NCI-H748 treated with DMSO at 0.1 percent for 48 hours (cell line): ENCODE results near the gene ECT2L.

ENCODE experiments used
- DNase-seq: peaks from one replicate; lab custom pipeline; 2025; lab: John Stamatoyannopoulos, UW

ECT2L gene

DNA sequence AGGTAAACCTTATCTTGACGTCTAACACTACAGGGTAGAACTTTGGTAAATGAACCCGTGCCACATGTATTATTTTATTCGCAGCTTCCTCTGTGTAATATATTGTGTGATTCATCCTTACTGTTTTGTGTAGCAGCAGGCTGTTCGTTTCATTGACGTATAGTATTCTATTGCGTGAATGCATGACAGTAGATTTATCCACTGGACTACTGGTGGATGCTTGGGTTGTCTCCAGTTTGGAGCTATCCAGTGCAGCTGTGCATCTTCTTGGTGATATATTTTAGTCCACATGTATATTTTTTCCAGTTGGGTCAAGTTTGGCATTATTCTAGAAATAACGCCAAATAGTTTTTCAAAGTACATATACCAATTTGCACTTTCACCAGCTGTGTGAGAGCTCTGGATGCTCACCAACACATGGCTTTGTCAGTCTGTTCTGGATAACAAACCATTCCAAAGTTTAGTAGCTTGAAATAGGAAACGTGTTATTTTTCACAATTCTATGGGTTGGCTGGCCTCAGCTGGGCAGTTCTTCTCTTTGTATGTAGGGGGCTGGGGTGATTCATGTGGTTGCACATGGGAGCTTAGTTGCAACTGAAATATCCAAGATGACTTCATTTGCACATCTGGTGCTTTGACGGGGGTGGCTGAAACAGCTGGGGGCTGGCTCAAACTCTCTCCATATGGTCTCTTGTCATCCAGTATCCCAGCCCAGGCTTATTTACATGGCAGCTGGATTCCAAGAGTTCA, 9.3 kb downstream of the ECT2L start:
- DNase-seq = no peak

DNA sequence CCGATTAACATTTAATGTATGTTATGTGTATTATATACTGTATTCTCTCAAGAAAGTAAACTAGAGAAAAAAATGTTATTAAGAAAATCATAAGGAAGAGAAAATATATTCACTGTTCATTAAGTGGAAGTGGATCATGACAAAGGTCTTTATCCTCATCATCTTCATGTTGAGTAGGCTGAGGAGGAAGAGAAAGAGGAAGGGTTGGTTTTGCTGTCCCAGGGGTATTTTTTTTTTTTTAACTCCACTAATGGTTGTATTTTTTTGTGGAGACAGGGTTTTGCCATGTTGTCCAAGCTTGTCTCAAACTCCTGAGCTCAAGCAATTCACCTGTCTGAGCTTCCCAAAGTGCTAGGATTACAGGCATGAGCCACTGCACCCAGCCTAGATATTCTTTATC, 11.0 kb downstream of the ECT2L start:
- no peak for DNase-seq

DNA sequence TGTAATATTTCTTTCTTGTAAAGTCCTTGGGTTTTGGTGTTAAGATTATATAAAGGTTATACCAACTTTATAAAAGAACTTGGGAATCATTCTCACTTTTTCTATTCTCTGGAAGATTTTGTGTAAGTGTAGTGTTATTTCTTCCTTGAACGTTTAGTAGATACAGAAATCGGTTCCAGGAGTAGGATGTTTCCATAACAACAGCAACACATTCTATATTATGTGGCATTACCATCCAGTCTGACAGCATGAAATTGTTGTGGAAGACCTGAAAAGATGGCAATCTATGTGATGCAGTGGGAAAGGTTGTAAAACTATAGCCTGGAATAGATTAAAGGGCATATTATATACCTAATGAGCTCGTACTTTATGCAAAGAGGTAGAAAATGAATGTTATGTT, 13.8 kb downstream of the ECT2L start:
- DNase-seq = no peak

DNA sequence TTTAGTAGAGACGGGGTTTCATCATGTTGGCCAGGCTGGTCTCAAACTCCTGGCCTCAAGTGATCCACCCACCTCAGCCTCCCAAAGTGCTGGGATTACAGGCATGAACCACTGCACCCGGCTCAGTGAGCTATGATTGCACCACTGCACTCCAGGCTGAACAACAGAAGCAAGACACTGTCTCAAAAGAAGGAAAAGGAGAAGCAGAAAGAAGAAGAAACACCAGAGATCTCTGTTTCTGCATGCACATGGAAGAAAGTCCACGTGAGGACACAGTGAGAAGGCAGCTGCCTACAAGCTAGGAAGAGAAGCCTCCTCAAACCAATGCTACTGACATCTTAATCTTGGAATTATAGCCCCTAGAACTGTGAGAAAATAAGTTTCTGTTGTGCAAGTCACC, 16.0 kb downstream of the ECT2L start:
- no peak for DNase-seq

DNA sequence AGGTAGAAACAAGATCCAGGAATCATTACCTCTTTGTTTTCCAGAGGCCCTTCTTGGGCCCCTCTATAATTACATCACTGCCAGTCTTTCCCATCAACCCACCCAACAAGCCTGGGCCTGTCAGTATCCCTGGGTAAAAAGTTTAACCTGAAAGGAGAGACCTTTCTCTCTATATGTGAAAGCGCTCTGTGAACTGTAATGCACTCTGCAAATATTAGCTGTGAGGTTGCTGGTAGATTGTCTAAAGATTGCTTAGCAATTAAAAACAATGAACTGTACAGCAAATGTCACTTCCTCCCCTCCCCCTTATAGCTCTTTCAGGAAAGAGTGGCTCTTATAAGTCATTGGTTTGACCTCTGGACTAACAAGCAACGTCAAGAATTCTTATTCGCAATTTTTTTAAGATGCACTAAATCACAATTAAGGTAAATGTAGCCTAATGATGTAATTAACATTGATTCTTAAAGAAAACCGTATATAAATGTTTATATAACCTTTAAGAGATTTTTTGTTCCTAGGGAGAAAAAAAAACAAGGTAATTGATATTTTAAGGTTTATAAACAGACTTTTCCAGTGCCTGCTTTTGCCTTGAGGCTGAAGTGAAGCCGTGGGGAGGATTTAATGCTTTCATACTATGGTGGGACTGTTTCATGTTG, 18.4 kb downstream of the ECT2L start:
- peak; percentile 97 for DNase-seq

DNA sequence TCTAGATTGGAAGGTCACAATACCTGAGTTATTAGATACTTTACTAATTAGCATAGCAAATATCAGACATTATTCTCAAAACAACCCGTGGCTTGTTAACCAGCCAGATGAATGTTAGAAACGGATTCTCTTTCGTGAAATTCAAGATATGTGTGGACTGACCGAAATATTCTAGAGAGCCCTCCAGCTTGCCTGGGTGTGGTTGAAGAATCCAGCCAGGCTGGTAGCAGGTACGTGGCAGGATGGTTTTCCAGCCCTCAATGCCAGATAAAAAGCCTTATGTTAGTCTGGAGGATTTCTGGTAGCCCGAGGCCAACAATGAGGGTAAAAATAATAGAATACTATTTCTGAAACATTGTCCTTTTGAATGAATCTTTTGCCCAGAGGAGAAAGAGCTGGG, 19.3 kb downstream of the ECT2L start:
- DNase-seq = no peak

DNA sequence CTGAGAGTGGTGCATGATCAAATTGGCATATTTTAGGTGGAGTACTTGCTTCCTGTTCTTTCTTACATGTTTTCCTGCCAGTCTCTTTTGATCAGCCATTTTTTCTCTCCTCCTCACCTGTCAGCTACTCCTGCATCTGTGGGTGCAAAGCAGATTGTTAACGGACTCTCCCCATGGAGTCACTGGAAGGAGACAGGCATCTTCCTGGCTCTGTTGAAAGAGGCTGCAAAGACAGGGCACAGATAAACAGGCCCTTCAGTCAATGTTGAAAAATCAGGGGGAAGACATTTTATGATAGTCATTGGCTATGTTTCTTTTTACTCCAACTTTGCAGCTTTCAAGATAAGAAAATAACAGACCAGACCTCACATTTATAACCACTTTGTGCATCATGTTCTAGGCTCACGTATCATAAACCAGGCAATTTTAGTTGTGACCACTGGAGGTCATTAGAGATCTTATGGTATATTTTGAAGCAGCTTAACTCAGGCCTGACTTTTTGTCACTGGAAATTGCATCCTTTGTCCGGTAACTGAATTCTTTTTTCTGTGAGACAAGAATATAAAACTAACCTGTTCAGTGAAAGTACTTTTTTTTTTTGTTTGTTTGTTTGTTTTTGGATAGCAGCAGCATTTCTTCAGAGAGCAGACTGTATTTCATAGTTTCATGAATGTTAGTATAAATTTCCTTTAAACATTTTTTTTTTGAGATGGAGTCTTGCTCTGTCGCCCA, 20.1 kb downstream of the ECT2L start:
- peak; percentile 89 for DNase-seq

DNA sequence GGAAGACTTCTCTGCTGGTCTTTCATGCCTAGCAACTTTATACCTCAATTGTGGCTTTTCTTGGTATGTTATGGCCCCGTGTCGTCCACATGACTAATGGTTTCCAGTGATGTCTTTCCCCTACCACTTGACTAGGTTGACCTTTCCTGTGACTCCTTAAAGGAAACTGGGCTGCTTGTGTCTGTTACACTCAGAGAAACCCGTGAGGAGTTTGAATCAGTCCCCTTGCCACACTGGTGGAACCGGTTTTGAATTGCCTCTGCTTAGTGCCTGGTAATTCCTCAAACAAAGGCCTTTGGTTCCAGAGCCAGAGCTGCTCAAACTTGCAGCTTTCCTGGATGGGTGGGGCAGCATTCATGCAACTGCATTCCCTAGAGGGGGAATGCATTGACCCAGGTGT, 21.9 kb downstream of the ECT2L start:
- DNase-seq = peak; percentile 96

DNA sequence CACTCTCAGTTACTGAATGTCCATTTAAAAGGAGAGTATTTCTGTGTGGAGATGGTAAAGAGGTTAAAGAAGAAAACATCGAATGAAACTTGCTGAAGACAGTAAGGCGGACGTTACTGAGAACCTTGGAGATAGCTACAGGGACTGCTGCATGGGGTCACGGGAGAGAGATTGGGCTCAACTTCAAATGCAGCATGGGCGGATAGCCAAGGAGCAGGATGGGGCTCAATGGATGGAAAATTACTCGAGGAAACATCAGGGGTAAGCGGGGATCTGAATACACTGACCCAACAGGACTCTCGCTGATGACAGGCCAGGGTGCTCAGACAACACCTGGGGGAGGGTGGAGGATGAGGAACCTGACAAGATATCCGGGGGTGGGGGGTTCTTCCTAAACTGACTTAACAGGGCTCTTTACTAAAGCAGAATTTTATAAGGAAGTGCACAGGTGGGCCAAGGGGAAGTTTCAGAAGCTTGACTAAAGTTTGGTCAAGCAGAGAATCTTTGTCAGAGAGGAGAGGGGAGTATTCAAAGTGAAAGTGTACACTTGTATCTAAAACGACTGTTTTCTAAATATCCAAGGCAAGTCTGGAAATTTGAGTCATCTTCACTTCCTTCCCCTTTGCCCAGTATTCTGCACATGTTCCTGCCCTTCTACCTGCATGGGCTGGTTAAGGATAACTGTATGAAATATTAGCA, 22.8 kb downstream of the ECT2L start:
- DNase-seq = no peak

DNA sequence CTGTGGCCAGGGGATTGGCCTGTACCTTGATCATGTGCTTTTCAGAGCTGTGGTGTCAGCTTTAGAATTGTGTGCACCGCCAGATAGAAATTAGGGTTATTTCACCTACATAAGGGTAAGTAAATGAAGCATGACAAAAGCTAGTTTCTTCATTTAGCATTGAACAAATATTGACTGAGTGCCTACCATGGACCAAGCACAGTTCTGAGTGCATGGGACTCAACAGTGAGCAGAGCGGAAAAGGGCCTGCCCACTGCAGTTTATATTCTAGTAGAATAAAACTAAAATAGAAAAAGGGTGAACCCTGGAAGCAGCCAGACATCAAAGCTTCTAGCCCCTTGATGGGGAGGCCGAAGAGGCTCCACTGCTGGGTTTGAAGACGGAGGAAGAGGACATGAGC, 25.6 kb downstream of the ECT2L start:
- DNase-seq = peak; percentile 86

DNA sequence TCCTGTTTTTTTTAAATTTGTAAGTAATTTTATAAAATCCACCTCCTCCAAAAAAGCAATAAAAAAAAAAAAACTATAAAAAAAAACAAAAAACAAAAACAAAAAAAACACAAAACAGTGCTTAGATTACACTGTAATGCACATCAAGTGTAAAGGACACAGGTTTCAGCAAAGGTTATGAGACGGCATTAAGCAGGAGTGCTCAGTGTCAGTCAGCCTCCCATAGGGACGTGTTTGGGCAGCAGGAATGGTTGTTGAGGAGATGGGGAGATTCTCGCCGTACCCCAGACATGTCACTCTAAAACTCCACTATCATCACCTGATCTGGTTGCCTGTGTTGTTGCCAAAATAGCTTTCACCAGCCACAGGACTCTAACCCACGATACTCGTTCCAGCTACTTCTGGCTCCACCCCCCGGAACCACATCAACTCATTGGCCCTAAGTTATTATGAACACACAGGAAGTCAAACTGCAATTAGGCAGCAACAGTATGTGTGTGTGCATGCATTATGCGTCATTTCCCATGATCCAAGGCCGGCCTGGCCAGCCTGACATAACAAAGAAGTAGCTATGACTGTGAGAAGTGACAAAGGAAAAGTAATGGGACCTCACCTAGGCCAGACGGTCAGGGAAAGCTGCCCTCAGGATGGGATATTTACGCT, 28.7 kb downstream of the ECT2L start:
- DNase-seq = no peak

DNA sequence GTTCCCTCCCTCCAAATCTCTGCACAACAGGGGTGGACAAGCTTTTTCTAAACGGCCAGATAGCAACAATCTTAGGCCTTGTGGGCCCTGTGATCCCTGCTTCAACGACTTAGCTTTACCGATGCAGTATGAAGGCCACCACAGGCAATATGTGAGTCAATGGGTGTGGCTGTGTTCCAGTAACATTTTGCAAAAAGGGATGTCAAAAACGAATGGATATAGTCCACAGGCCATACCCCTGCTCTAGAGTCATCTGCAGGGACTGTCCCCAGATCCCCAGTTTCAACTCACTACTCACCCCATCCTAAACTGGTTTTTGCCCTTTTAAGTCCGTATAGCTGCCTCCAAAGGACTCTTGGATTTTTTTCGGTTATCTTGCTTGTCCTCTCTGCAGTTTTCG, 34.4 kb downstream of the ECT2L start:
- no peak for DNase-seq

DNA sequence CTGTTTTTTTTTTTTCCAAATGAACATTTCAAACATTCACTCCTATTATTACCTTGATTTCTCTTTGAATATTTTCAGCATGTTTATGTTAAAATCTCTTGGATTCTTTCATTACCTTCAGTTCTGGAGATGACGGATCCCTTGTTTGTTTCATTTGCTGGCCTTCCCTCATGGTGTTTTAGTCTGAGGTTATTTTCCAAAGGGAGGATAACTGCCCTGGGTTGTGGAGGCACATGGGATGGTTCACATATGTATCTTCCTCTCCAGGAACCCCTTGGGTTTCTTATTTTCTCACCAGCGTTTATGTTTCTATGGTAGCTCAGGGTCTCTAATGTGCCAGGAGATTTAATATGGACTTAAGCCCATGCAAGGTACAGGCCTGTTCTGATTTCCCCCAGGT, 36.3 kb downstream of the ECT2L start:
- no peak for DNase-seq

DNA sequence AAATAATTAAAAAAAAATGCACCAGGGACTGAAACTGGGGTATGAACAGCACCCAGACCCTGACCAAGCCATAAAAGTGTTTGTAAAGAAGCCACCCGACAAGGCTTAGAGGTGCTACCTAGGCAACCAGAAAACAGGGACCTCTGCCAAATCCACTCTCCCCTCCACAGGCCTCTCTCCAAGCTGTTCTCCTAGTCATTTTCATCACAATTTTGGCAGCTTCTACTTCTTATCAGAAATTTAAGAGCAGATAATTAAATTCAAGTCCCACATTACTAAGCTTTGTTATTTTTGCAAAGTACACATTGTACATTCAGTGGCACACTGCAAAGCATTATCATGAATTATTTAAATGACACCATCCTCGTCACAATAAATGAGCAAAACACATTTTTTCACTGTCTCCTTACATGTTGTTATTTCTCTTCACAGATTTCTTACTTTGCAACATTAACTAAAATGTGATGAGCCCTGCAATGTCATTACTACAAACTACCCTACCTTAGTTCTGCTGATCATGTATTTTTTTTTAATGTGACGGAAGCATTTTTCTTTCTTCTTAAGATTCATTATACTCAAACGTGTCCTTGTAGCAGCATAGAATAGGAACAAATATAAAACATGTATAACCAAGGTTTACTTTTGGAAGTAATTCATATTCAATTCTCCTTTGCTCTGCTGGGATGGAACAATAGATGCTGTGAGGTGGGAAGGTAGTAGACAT, 38.1 kb downstream of the ECT2L start:
- peak; percentile 76 for DNase-seq

DNA sequence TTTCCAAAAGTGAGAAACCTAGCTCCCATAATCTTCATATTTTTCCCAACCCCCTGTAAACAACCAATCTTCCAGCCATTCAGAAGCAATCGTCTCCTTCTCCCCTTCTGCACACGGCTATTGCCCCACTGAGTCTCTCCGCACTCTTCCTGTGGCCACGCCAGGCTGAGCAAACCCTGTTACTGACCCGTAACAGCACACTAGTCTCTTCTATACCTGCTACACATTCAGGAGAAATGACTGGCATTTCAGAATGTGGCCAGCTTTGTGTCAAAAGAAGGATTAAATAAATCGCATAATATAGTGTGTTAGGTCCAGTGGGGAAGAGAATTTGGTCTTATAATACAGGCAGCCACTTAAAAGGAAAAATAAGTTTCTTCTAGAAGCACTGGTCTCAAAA, 41.4 kb downstream of the ECT2L start:
- no peak for DNase-seq

DNA sequence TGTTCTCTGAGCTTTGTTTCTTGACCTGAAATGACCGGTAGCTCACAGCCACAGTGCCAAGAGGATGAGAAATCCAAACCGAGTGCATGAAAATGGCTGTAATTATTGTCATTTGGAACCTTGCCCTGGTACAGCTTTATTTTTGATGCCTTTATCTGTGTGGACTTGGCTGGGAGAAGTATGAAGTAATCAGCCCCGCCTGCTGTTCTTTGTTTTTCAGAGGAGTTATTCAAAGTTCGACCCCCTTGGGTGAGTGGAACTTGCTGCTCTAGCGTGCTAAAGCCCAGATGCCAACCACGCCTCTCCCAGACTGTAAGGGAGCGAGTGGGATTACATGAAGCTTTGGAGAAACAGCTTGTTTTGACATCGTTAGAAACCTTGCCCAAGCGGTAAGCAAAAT, 48.3 kb downstream of the ECT2L start:
- peak; percentile 43 for DNase-seq

DNA sequence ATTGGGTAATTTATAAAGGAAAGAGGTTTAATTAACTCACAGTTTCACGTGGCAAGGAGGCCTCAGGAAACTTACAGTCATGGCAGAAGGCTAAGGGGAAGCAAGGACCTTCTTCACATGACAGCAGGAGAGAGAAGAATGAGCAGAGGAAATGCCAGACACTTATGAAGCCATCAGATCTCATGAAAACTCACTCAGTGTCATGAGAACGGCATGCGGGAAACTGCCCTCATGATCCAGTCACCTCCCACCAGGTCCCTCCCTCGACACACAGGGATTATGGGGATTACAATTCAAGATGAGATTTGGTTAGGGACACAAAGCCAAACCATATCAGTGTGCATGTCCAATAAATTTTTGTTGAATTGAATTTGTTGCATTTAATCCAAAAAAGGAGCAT, 52.0 kb downstream of the ECT2L start:
- no peak for DNase-seq

DNA sequence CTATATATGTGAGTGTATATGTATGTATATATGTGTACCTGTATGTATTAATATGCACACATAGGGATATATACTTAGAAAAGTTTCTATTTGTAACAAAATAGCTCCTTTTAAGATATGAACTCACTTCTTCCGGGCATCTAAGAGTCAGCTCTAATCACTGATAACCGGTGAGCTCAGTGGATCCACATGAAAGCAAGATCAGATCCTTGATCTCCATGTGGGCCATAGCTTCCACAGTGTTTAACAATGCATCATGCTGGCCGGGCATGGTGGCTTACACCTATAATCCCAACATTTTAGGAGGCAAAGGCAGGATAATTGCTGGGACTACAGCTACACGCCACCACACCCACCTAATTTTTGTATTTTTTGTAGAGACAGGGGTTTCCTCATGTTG, 52.6 kb downstream of the ECT2L start:
- no peak for DNase-seq

DNA sequence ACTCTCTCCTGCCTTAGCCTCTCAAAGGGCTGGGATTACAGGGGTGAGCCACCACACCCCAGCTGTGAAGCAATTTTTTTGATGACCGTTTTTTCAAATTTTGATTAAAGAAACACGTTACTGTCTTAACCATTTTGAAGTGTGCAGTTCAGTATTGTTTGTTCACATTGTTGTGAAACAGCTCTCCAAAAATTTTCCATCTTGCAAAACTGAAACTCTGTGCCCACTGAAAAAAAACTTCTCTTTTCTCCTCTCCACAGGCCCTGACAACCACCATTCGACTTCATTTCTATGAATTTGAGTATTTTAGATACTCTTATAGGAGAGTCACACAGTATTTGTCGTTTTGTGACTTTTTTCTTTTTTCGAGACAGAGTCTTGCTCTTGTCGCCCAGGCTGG, 53.9 kb downstream of the ECT2L start:
- DNase-seq = no peak

DNA sequence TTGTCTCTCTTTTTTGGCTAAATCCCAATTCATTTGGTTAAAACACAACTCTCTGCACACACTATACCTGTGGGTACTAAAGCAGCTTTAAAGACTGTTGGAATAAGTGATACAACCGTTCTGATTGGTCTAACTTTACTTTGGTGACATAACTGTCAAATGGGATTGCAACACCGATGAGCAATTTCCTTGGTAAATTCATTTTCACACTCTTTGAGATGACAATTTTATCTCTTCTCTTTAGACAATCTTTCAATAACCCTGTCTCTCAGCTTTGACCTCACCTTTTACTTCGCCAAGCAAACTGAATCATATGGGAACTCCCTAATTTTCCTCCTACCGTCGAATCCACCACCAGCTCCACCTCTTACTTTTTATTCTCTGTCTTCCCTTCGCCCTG, 60.8 kb downstream of the ECT2L start:
- DNase-seq = no peak

DNA sequence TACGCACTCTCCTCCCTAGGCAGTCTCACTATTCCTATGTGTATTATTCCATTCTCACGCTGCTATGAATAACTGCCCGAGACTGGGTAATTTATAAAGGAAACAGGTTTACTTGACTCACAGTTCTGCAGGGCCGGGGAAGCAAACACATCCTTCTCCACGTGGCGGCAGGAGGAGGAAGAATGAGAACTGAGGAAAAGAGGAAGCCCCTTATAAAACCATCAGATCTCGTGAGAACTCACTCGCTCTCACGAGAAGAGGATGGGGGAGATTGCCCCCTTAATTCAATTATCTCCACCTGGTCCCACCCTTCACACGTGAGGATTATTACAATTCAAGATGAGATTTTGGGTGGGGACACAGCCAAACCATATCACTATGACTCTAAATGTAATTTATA, 61.9 kb downstream of the ECT2L start:
- DNase-seq = no peak
